Stimulated activated CD4-positive, alpha-beta T cell treated with anti-CD3 and anti-CD28 coated beads, Interleukin-2, amount 100 ng/mL, for 24 hours (primary cell): ENCODE results near the gene INPP5F.
"Not testable (repeated sequence)": the region's sequence is repeated elsewhere in the genome, so short reads cannot be mapped to it uniquely, and the experiment has no call there.

Experiments
- DNase-seq, 2 donors: peaks; one replicate each; pipeline ENCODE4 v3.0.0-alpha.2; 2020

INPP5F gene

GRCh38 chr10:119821182-119821581, 95.3 kb downstream of the INPP5F start:
- DNase-seq = no peak

GRCh38 chr10:119824299-119824698, 98.4 kb downstream of the INPP5F start:
- DNase-seq = no peak

GRCh38 chr10:119826771-119827170, 100.9 kb downstream of the INPP5F start:
- DNase-seq = no peak

- DNase-seq = no peak
Measured at GRCh38 chr10:119827430-119827829, 101.6 kb downstream of the INPP5F start.

- DNase-seq = no peak
Measured at GRCh38 chr10:119829429-119829828, 103.6 kb downstream of the INPP5F start.

- no peak for DNase-seq
Measured at GRCh38 chr10:119830851-119831250, 105.0 kb downstream of the INPP5F start.

- DNase-seq = no peak
Measured at GRCh38 chr10:119831656-119832055, 105.8 kb downstream of the INPP5F start.

- DNase-seq = no peak
Measured at GRCh38 chr10:119832951-119833350, 107.1 kb downstream of the INPP5F start.

GRCh38 chr10:119834188-119834587, 108.3 kb downstream of the INPP5F start:
- no peak for DNase-seq

- no peak for DNase-seq
Measured at GRCh38 chr10:119845656-119846055, 119.8 kb downstream of the INPP5F start.

- no peak for DNase-seq
Measured at GRCh38 chr10:119849031-119849789, 123.4 kb downstream of the INPP5F start.

GRCh38 chr10:119849944-119850343, 124.1 kb downstream of the INPP5F start:
- DNase-seq = no peak

- DNase-seq = no peak
Measured at GRCh38 chr10:119852277-119852676, 126.4 kb downstream of the INPP5F start.

- DNase-seq = no peak
Measured at GRCh38 chr10:119852822-119853221, 127.0 kb downstream of the INPP5F start.

- no peak for DNase-seq
Measured at GRCh38 chr10:119853574-119853973, 127.7 kb downstream of the INPP5F start.

GRCh38 chr10:119858063-119858462, 132.2 kb downstream of the INPP5F start:
- DNase-seq = no peak

- no peak for DNase-seq
Measured at GRCh38 chr10:119859420-119860258, 133.8 kb downstream of the INPP5F start.

GRCh38 chr10:119860866-119861607, 135.2 kb downstream of the INPP5F start:
- no peak for DNase-seq

- no peak for DNase-seq
Measured at GRCh38 chr10:119862524-119862923, 136.7 kb downstream of the INPP5F start.

GRCh38 chr10:119863951-119864565, 138.2 kb downstream of the INPP5F start:
- no peak for DNase-seq

GRCh38 chr10:119865699-119866240, 139.9 kb downstream of the INPP5F start:
- no peak for DNase-seq

- DNase-seq = no peak
Measured at GRCh38 chr10:119867317-119867716, 141.5 kb downstream of the INPP5F start.

GRCh38 chr10:119869398-119869797, 143.5 kb downstream of the INPP5F start:
- not testable (repeated sequence) for DNase-seq
